HG03039 (cell line): ENCODE measurements around the gene KRT80.

Experiments
- ATAC-seq: cut with Tn5 transposase; IDR thresholded peaks from one replicate; pipeline ENCODE4 v1.9.1; 2021; ENCODE audit warnings: mild to moderate bottlenecking, moderate library complexity; ENCODE audit not compliant: unreplicated experiment

The KRT80 gene

GRCh38 chr12:52156757-52157565 is 34.9 kb downstream of the KRT80 start:
- ATAC-seq, result no peak

GRCh38 chr12:52156311-52156710 is 35.5 kb downstream of the KRT80 start:
- no peak for ATAC-seq

- no peak for ATAC-seq
Observed at GRCh38 chr12:52155048-52155868, 36.6 kb downstream of the KRT80 start.

- ATAC-seq, result no peak
Observed at GRCh38 chr12:52152905-52153317, 38.9 kb downstream of the KRT80 start.

- ATAC-seq, result no peak
Observed at GRCh38 chr12:52151837-52152783, 39.7 kb downstream of the KRT80 start.

- no peak for ATAC-seq
Observed at GRCh38 chr12:52151153-52151836, 40.5 kb downstream of the KRT80 start.

GRCh38 chr12:52149651-52150241 is 42.1 kb downstream of the KRT80 start:
- ATAC-seq, result no peak

- no peak for ATAC-seq
Observed at GRCh38 chr12:52149182-52149641, 42.6 kb downstream of the KRT80 start.

- no peak for ATAC-seq
Observed at GRCh38 chr12:52148464-52149181, 43.2 kb downstream of the KRT80 start.

- no peak for ATAC-seq
Observed at GRCh38 chr12:52147964-52148463, 43.8 kb downstream of the KRT80 start.

- no peak for ATAC-seq
Observed at GRCh38 chr12:52147367-52147963, 44.3 kb downstream of the KRT80 start.

- no peak for ATAC-seq
Observed at GRCh38 chr12:52146822-52147366, 44.9 kb downstream of the KRT80 start.

GRCh38 chr12:52146089-52146821 is 45.6 kb downstream of the KRT80 start:
- ATAC-seq, result no peak

GRCh38 chr12:52145228-52146088 is 46.4 kb downstream of the KRT80 start:
- ATAC-seq, result no peak

GRCh38 chr12:52144512-52145227 is 47.1 kb downstream of the KRT80 start:
- ATAC-seq, result no peak

GRCh38 chr12:52142431-52142830 is 49.4 kb downstream of the KRT80 start:
- ATAC-seq, result no peak
